Fibroblast of pulmonary artery (primary cell): ENCODE measurements around the gene ZNF766.
A peak's percentile ranks its signal among the peaks of the same experiment; 100 is the strongest.
"Not testable (repeated sequence)": the region's sequence is repeated elsewhere in the genome, so short reads cannot be mapped to it uniquely, and the experiment has no call there.

Source experiments
- DNase-seq: peaks from one replicate; pipeline ENCODE4 v3.0.0-alpha.2; 2010; ENCODE audit warnings: low read depth
- H3K4me3 ChIP-seq: replicated peaks from 2 replicates; pipeline ENCODE4 v1.5.1; 2011; ENCODE audit warnings: low read depth, mild to moderate bottlenecking, control low read depth, low read length, moderate library complexity
- TF ChIP-seq, protein P1 (sequence below): IDR thresholded peaks from 2 replicates; pipeline ENCODE4 v1.5.1; 2011; ENCODE audit warnings: mild to moderate bottlenecking, control low read depth, low read length, inconsistent platforms; ENCODE audit errors: missing control alignments

ZNF766 gene

GRCh38 chr19:52273301-52273700 is 3.9 kb downstream of the ZNF766 start:
- DNase-seq: no peak
- H3K4me3 ChIP-seq: no peak overlapping the region
- TF ChIP-seq, protein P1, sequence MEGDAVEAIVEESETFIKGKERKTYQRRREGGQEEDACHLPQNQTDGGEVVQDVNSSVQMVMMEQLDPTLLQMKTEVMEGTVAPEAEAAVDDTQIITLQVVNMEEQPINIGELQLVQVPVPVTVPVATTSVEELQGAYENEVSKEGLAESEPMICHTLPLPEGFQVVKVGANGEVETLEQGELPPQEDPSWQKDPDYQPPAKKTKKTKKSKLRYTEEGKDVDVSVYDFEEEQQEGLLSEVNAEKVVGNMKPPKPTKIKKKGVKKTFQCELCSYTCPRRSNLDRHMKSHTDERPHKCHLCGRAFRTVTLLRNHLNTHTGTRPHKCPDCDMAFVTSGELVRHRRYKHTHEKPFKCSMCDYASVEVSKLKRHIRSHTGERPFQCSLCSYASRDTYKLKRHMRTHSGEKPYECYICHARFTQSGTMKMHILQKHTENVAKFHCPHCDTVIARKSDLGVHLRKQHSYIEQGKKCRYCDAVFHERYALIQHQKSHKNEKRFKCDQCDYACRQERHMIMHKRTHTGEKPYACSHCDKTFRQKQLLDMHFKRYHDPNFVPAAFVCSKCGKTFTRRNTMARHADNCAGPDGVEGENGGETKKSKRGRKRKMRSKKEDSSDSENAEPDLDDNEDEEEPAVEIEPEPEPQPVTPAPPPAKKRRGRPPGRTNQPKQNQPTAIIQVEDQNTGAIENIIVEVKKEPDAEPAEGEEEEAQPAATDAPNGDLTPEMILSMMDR: no peak

DNA sequence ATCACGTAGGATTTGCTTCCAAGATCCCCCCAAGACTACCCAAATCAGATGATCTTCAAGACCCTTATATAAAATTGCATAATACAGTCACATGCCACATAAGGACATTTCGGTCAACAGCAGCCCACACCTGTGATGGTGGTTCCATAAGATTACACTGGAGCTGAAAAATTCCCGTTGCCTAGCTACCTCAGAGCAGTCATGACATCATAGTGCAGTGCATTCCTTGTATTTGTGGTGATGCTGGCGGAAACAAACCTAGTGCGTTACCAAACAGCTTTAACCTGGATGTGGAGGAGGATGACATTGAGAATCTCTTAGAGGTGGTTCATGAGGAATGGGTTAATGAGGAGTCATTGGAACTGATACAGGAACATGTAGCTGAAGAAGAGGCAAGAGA is 4.8 kb downstream of the ZNF766 start:
- TF ChIP-seq, protein P1: no peak
- no peak for DNase-seq
- no peak overlapping the region for H3K4me3 ChIP-seq

- no peak for DNase-seq
- TF ChIP-seq, protein P1: no peak
- no peak overlapping the region for H3K4me3 ChIP-seq
Measured at GRCh38 chr19:52275988-52276387, 6.6 kb downstream of the ZNF766 start.

DNA sequence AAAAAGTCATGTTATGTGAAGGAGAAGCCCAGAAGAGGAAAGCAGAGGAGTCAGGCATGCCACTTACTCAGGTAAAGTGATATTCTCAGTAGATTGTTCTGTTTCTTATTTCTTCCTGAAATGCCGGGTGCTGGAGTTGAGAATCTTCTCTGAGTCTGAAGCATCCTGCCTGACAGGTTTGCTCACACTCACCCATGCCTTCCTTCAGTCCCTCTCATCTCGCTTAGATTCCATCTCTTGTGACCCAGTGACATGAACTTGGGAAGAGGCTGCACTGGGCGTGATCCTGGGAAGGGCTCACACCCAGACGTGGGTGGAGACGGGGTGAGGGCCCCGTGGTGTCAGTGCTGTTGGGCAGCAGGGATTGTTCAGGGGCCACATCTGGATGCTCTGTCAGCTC is 8.1 kb downstream of the ZNF766 start:
- DNase-seq: no peak
- TF ChIP-seq, protein P1: no peak
- no peak overlapping the region for H3K4me3 ChIP-seq

- DNase-seq: no peak
- H3K4me3 ChIP-seq: no peak overlapping the region
- TF ChIP-seq, protein P1: no peak
Measured at GRCh38 chr19:52286256-52286655, 16.9 kb downstream of the ZNF766 start.

DNA sequence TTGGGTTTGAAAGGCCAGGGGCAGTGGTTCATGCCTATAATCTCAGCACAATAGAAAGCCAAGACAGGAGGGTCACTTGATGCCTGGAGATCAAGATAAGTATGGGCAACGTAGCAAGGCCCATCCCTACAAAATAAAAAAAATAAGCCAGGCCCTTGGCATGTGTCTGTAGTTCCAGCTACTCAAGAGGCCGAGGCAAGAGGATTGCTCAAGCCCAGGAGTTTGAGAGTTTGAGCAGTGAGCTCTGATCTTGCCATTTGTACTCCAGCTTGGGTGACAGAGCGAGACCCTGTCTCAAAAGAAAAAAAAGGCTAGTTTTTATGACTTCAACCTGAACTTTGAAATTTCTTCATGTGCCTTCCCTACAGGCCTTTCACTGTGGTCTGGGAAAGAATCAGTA is 22.4 kb downstream of the ZNF766 start:
- TF ChIP-seq, protein P1: no peak
- no peak for DNase-seq
- no peak overlapping the region for H3K4me3 ChIP-seq

GRCh38 chr19:52292946-52293345 is 23.6 kb downstream of the ZNF766 start:
- not testable (repeated sequence) for DNase-seq

GRCh38 chr19:52296400-52296772 is 27.0 kb downstream of the ZNF766 start:
- no peak for DNase-seq
- peak overlapping the region; percentile 83 for H3K4me3 ChIP-seq
- TF ChIP-seq, protein P1: no peak

More at GRCh38 chr19:52292946-52293345, 23.6 kb downstream of the ZNF766 start:
- not testable (repeated sequence) for H3K4me3 ChIP-seq
